ENCODE measurements around the gene TAF12. TPM values are rescaled to one million over a fixed set of nuclear protein-coding genes. Genes with fewer than 3 reads are reported as not detected.

The TAF12 gene
- polyA plus RNA-seq, 1 of the 3 experiments (the other 2 are of a cell fraction), result 34.9 TPM

- no peak overlapping the region for H3K4me3 ChIP-seq (ENCODE audit: low read depth in 2 of 2, low read length in 1 of 2)
- H3F3A ChIP-seq (replicated peaks; ENCODE audit: insufficient read depth), result peaks cover 26% of the 10 kb centered on the region
- no peaks in the 10 kb centered on the region for H3K36me3 ChIP-seq (replicated peaks in 1 of 2; ENCODE audit: control insufficient read depth in 1 of 2, insufficient read depth in 2 of 2, low read length in 1 of 2)
- H3K9me2 ChIP-seq, result no peaks in the 10 kb centered on the region
- H3K79me2 ChIP-seq (ENCODE audit: insufficient read depth), result peaks cover 26% of the 10 kb centered on the region
- no peak overlapping the region for H2AFZ ChIP-seq (ENCODE audit: low read depth)
- no peak for DNase-seq
- H3K27me3 ChIP-seq (ENCODE audit: insufficient read depth), result no peaks in the 10 kb centered on the region
- TF ChIP-seq USF1 (IDR thresholded peaks at IDR 0.05; ENCODE audit: borderline replicate concordance, low read depth) (no peak), ELF1 (IDR thresholded peaks at IDR 0.05) (no peak), YY1 (IDR thresholded peaks at IDR 0.05; ENCODE audit: low read depth) (no peak), CHD2 (IDR thresholded peaks at IDR 0.05; ENCODE audit: low read length, partially characterized antibody) (no peak), RAD21 (IDR thresholded peaks at IDR 0.05; ENCODE audit: low read length) (no peak), NRF1 (IDR thresholded peaks at IDR 0.05; ENCODE audit: low read depth, low read length) (no peak), NFIC (IDR thresholded peaks at IDR 0.05; ENCODE audit: borderline replicate concordance) (no peak), POLR2AphosphoS5 (IDR thresholded peaks at IDR 0.05; ENCODE audit: low read depth, low read length) (no peak), MAX (IDR thresholded peaks at IDR 0.05; ENCODE audit: low read depth) (no peak), MEF2A (IDR thresholded peaks at IDR 0.05; ENCODE audit: borderline replicate concordance, low read depth) (no peak), PBX3 (IDR thresholded peaks at IDR 0.05) (no peak), IRF3 (IDR thresholded peaks at IDR 0.05; ENCODE audit: low read depth, low read length) (no peak), RCOR1 (IDR thresholded peaks at IDR 0.05; ENCODE audit: low read length) (no peak), MXI1 (IDR thresholded peaks at IDR 0.05; ENCODE audit: low read depth, low read length) (no peak), RXRA (IDR thresholded peaks at IDR 0.05; ENCODE audit: borderline replicate concordance, low read depth) (no peak), RFX5 (IDR thresholded peaks at IDR 0.05; ENCODE audit: low read length) (no peak), SMC3 (IDR thresholded peaks at IDR 0.05; ENCODE audit: low read depth, low read length) (no peak)
- 95% methylated on average over 12 of the region's 12 CpGs for WGBS (ENCODE audit: low lambda C conversion rate)
- no peak overlapping the region for H3K4me2 ChIP-seq
- no peak overlapping the region for H3K9ac ChIP-seq
- H3K4me1 ChIP-seq (ENCODE audit: control insufficient read depth in 1 of 2, insufficient read depth in 2 of 2, low read depth in 1 of 2, low read length in 1 of 2), result peaks cover 5% of the 10 kb centered on the region in 2 experiments; a peak in 1 of 4 replicates
- ChIA-PET POLR2A (interaction anchor here (3.3 kb wide), 1 partner anchor 18 kb away, joined by 32 read pairs; the partner anchor contains the start of gene RNU11), CTCF (interaction anchor here (1.2 kb wide), 1 partner anchor 210 kb away, joined by 3 read pairs; no protein-coding TSS in a partner anchor)
- no peak overlapping the region for H3K27ac ChIP-seq (ENCODE audit: low read depth in 2 of 2, low read length in 1 of 2)
- no peaks in the 10 kb centered on the region for H4K20me1 ChIP-seq (ENCODE audit: insufficient read depth)
- H3K9me3 ChIP-seq, result no peaks in the 10 kb centered on the region
Measured at GRCh38 chr1:28666806-28667205, 23.9 kb upstream of the TAF12 start.

All from SK-N-SH (cell line).